Measurements from ENCODE around the gene POU6F1. TPM values are rescaled to one million over a fixed set of nuclear protein-coding genes. Genes with fewer than 3 reads are reported as not detected.

POU6F1 gene
- total RNA-seq, 1 donor from 2014 or later, result 0.26 TPM

- no peaks in the 10 kb centered on the region for H3K27me3 ChIP-seq (ENCODE audit: control insufficient read depth, insufficient read depth, low read length)
- DNase-seq (ENCODE audit: low read depth) (no peak), FAIRE-seq (no peak)
- H3K4me3 ChIP-seq (ENCODE audit: low read depth, low read length), result no peak overlapping the region
- H3K36me3 ChIP-seq (ENCODE audit: control insufficient read depth, insufficient read depth, low read length), result no peaks in the 10 kb centered on the region
- TF ChIP-seq CTCF (IDR thresholded peaks at IDR 0.05; ENCODE audit: insufficient read depth, low read length, severe bottlenecking), result no peak
These were observed 54.1 kb downstream of the POU6F1 start for GRCh38 chr12:51163795-51164194.

GRCh38 chr12:51162217-51162616 is 55.6 kb downstream of the POU6F1 start:
- DNase-seq (ENCODE audit: low read depth), result no peak
- no peak overlapping the region for H3K4me3 ChIP-seq (ENCODE audit: low read depth, low read length)
- no peaks in the 10 kb centered on the region for H3K27me3 ChIP-seq (ENCODE audit: control insufficient read depth, insufficient read depth, low read length)
- no peaks in the 10 kb centered on the region for H3K36me3 ChIP-seq (ENCODE audit: control insufficient read depth, insufficient read depth, low read length)
- no peak for FAIRE-seq
- no peak for TF ChIP-seq CTCF (IDR thresholded peaks at IDR 0.05; ENCODE audit: insufficient read depth, low read length, severe bottlenecking)

DNA sequence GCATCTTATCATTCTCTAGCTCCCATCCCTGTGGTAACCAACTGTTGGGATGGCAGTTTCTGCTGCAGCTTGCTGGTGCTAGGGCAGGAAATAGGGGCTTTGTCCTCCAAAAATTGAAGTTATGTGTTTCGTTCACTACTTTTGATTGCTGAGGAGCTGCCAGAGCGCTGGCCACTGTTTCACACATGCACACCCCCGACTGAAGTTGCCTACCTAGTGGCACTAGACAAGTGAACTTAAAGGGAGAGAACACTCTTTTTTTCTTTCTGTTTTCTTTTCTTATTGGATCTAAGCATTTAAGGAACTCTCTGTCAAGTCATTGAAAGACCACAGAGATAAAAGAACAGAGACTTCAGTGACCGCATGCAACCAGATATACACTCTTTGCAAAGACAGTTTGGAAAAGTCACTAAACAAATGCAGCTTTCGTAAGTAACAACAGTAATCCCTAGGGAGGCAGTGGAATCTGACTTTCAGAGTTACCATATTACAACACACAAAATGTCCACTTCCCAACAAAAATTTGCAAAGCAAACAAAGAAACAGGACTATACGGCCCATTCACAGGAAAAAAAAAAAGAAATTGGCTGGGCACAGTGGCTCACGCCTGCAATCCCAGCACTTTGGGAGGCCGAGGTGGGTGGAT is 56.9 kb downstream of the POU6F1 start:
- no peaks in the 10 kb centered on the region for H3K27me3 ChIP-seq (ENCODE audit: control insufficient read depth, insufficient read depth, low read length)
- DNase-seq (ENCODE audit: low read depth) (no peak), FAIRE-seq (no peak)
- H3K36me3 ChIP-seq (ENCODE audit: control insufficient read depth, insufficient read depth, low read length), result no peaks in the 10 kb centered on the region
- H3K4me3 ChIP-seq (ENCODE audit: low read depth, low read length), result no peak overlapping the region
- no peak for TF ChIP-seq CTCF (IDR thresholded peaks at IDR 0.05; ENCODE audit: insufficient read depth, low read length, severe bottlenecking)

- H3K36me3 ChIP-seq (ENCODE audit: control insufficient read depth, insufficient read depth, low read length), result no peaks in the 10 kb centered on the region
- H3K27me3 ChIP-seq (ENCODE audit: control insufficient read depth, insufficient read depth, low read length), result no peaks in the 10 kb centered on the region
- no peak overlapping the region for H3K4me3 ChIP-seq (ENCODE audit: low read depth, low read length)
- FAIRE-seq, result no peak
- TF ChIP-seq CTCF (IDR thresholded peaks at IDR 0.05; ENCODE audit: insufficient read depth, low read length, severe bottlenecking), result no peak
- peak; percentile 34 for DNase-seq (ENCODE audit: low read depth)
These were observed 61.6 kb downstream of the POU6F1 start for GRCh38 chr12:51156245-51156765.

- FAIRE-seq, result no peak
- no peaks in the 10 kb centered on the region for H3K36me3 ChIP-seq (ENCODE audit: control insufficient read depth, insufficient read depth, low read length)
- H3K27me3 ChIP-seq (ENCODE audit: control insufficient read depth, insufficient read depth, low read length), result no peaks in the 10 kb centered on the region
- no peak for DNase-seq (ENCODE audit: low read depth)
- no peak overlapping the region for H3K4me3 ChIP-seq (ENCODE audit: low read depth, low read length)
- no peak for TF ChIP-seq CTCF (IDR thresholded peaks at IDR 0.05; ENCODE audit: insufficient read depth, low read length, severe bottlenecking)
These were observed 64.9 kb downstream of the POU6F1 start for GRCh38 chr12:51152953-51153352.

DNA sequence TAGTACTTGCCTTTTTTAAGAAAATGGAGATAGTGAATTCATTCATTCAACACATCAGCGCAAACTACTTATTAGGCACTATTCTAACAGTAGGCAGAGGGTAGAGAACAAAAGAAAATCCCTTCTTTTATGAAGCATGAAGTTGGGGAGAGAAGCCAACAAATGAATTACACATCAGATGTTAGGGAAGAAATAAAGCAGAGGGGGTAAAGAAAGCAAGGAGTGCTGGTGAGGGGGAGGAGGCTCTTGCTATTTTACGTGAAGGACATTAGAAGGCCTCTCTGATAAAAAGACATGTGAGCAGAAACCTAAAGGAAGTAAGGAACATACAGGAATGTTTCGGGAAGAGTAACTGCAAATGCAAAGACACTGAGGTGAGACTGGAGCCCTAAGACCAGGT is 67.1 kb downstream of the POU6F1 start:
- DNase-seq (ENCODE audit: low read depth) (no peak), FAIRE-seq (no peak)
- no peaks in the 10 kb centered on the region for H3K27me3 ChIP-seq (ENCODE audit: control insufficient read depth, insufficient read depth, low read length)
- TF ChIP-seq CTCF (IDR thresholded peaks at IDR 0.05; ENCODE audit: insufficient read depth, low read length, severe bottlenecking), result no peak
- no peak overlapping the region for H3K4me3 ChIP-seq (ENCODE audit: low read depth, low read length)
- H3K36me3 ChIP-seq (ENCODE audit: control insufficient read depth, insufficient read depth, low read length), result no peaks in the 10 kb centered on the region
